Liver (tissue), 9 donors: ENCODE data around the gene SNTA1. TPM values are rescaled to one million over a fixed set of nuclear protein-coding genes. Genes with fewer than 3 reads are reported as not detected.

Experiments
- DNase-seq: peaks from one replicate; pipeline ENCODE4 v3.0.0-alpha.2; 2017; ENCODE audit warnings: low spot score
- H3K27ac ChIP-seq, 2 donors: one replicate each; pipeline ENCODE4 v1.7.0; 2013; ENCODE audit warnings: inconsistent platforms in 2 of 2, low read length in 2 of 2, control low read depth in 1 of 2, low read depth in 1 of 2, mild to moderate bottlenecking in 1 of 2
- H3K27me3 ChIP-seq, 4 donors: one replicate each; pipeline versions ENCODE4 v1.6.1 to v1.7.0; 2013; ENCODE audit warnings: low read length in 3 of 4, inconsistent platforms in 1 of 4, mild to moderate bottlenecking in 1 of 4, moderate library complexity in 1 of 4; ENCODE audit not compliant: control insufficient read depth in 4 of 4, insufficient read depth in 4 of 4
- H3K36me3 ChIP-seq, 4 donors: one replicate each; pipeline versions ENCODE4 v1.6.1 to v1.7.0; 2013; ENCODE audit warnings: low read length in 3 of 4, mild to moderate bottlenecking in 3 of 4, low read depth in 1 of 4, moderate library complexity in 1 of 4; ENCODE audit not compliant: control insufficient read depth in 4 of 4, insufficient read depth in 3 of 4
- H3K4me1 ChIP-seq, 4 donors: one replicate each; pipeline versions ENCODE4 v1.6.1 to v1.7.0; 2013; ENCODE audit warnings: low read length in 3 of 4, mild to moderate bottlenecking in 3 of 4, moderate library complexity in 1 of 4; ENCODE audit not compliant: control insufficient read depth in 4 of 4, insufficient read depth in 4 of 4
- H3K4me3 ChIP-seq, 3 donors: one replicate each; pipeline versions ENCODE4 v1.6.1 to v1.7.0; 2013; ENCODE audit warnings: low read length in 3 of 3, control low read depth in 1 of 3, low read depth in 1 of 3, mild to moderate bottlenecking in 1 of 3
- H3K9ac ChIP-seq, 2 donors: one replicate each; pipeline ENCODE4 v1.7.0; 2013; ENCODE audit warnings: low read length in 2 of 2, mild to moderate bottlenecking in 2 of 2, moderate library complexity in 2 of 2, control low read depth in 1 of 2, low read depth in 1 of 2
- H3K9me3 ChIP-seq, 4 donors: one replicate each; pipeline versions ENCODE4 v1.6.1 to v1.7.0; 2013; ENCODE audit warnings: low read length in 3 of 4; ENCODE audit not compliant: control insufficient read depth in 4 of 4
- EGR1 ChIP-seq, 2 donors: IDR thresholded peaks; 2 replicates each; pipeline ENCODE4 v1.6.1; 2016 to 2018; ENCODE audit warnings: antibody characterized with exemption in 2 of 2, low read depth in 2 of 2
- FOXA1 ChIP-seq: IDR thresholded peaks from 2 replicates; pipeline ENCODE4 v1.6.1; 2016; ENCODE audit warnings: antibody characterized with exemption
- GABPA ChIP-seq, 2 donors: IDR thresholded peaks in 1 of 2; conservative IDR thresholded peaks in 1 of 2; 2 replicates each; pipeline ENCODE4 v1.6.1; 2016; ENCODE audit warnings: antibody characterized with exemption in 2 of 2, mild to moderate bottlenecking in 1 of 2, moderate library complexity in 1 of 2
- HNF4A ChIP-seq, 2 donors: conservative IDR thresholded peaks; 2 replicates each; pipeline ENCODE4 v1.6.1; 2016; ENCODE audit warnings: antibody characterized with exemption in 2 of 2, mild to moderate bottlenecking in 2 of 2
- HNF4G ChIP-seq: IDR thresholded peaks from 2 replicates; pipeline ENCODE4 v1.6.1; 2016; ENCODE audit warnings: antibody characterized with exemption
- JUND ChIP-seq, 2 donors: IDR thresholded peaks; 2 replicates each; pipeline ENCODE4 v1.6.1; 2016; ENCODE audit warnings: antibody characterized with exemption in 2 of 2
- NR2F2 ChIP-seq: IDR thresholded peaks from 2 replicates; pipeline ENCODE4 v1.6.1; 2016; ENCODE audit warnings: antibody characterized with exemption
- RXRA ChIP-seq, 2 donors: IDR thresholded peaks; 2 replicates each; pipeline ENCODE4 v1.6.1; 2017 to 2018; ENCODE audit warnings: antibody characterized with exemption in 2 of 2, mild to moderate bottlenecking in 1 of 2
- TAF1 ChIP-seq: conservative IDR thresholded peaks from 2 replicates; pipeline ENCODE4 v1.6.1; 2016; ENCODE audit warnings: antibody characterized with exemption, mild to moderate bottlenecking
- YY1 ChIP-seq: IDR thresholded peaks from 2 replicates; pipeline ENCODE4 v1.6.1; 2016; ENCODE audit warnings: antibody characterized with exemption, mild to moderate bottlenecking
- WGBS: extraction: QIAGEN DNeasy Blood & Tissue Kit; methylation state at CpG from one replicate; pipeline ENCODE4 v1.1.7; 2013; 5-methylcytosine and 5-hydroxymethylcytosine counted together
- polyA plus RNA-seq, 2 donors: library from polyadenylated mRNA; stranded (reverse) in 1 of 2; unstranded in 1 of 2; fragments of 200-250 nt in 1 of 2; fragments of >200 nt in 1 of 2; fragmentation: Nextera tagmentation in 1 of 2; extraction: Ambion mirVana in 1 of 2; gene quantifications; one replicate each; pipeline versions ENCODE4 v1.2.1 to v1.2.3, GENCODE V29; 2013 to 2015
- total RNA-seq, 2 donors: library from RNA; depleted of rRNA; stranded (reverse); fragments of >200 nt; gene quantifications; one replicate each; pipeline ENCODE4 v1.2.3, GENCODE V29; 2014
- TF ChIP-seq, protein P1 (sequence below): IDR thresholded peaks from 2 replicates; pipeline ENCODE4 v1.6.1; 2016; ENCODE audit warnings: antibody characterized with exemption
- TF ChIP-seq, protein P2 (sequence below): IDR thresholded peaks from 2 replicates; pipeline ENCODE4 v1.6.1; 2016; ENCODE audit warnings: antibody characterized with exemption
- TF ChIP-seq, protein P3 (sequence below): IDR thresholded peaks from 2 replicates; pipeline ENCODE4 v1.6.1; 2016; ENCODE audit warnings: antibody characterized with exemption, mild to moderate bottlenecking
- donor health status: healthy.
- donor health status: healthy.
- donor health status: healthy.
- donor health status: healthy.
- donor health status: healthy.

The SNTA1 gene
- total and polyA plus RNA-seq, 4 donors, result 3.8 to 9.6 (median 6.9) TPM

DNA sequence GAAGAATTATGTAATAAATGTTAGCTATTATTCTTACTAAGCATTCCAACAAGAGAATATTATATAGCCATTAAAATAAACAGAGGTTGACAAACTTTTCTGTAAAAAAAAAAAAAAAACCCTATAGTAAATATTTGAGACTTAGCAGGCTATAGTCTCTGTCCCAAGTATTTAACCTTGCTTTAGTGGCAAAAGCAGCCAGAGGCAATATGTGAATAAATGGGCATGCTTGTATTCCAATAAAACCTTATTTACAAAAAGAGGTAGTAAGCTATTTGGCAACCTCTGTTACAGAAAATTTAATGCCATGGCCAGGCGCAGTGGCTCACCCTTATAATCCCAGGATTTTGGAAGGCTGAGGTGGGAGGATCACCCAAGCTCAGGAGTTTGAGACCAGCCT, 56.9 kb downstream of the SNTA1 start:
- 97% methylated on average over 1 of the region's 1 CpG for WGBS
- DNase-seq, result no peak
- H3K9me3 ChIP-seq, result no peaks in the 10 kb centered on the region
- H3K4me1 ChIP-seq, result no peaks in the 10 kb centered on the region
- no peaks in the 10 kb centered on the region for H3K27me3 ChIP-seq
- peaks cover 9 to 47% (median 37%) of the 10 kb centered on the region in 4 donors for H3K36me3 ChIP-seq
- H3K4me3 ChIP-seq, result no peak overlapping the region
- no peak overlapping the region for H3K27ac ChIP-seq
- H3K9ac ChIP-seq, result no peak overlapping the region
- TF ChIP-seq EGR1 (IDR thresholded peaks at IDR 0.05; ENCODE audit: low read depth in 2 of 2) (no peak), TAF1 (no peak), JUND (IDR thresholded peaks at IDR 0.05) (no peak), FOXA1 (no peak), YY1 (no peak)
- TF ChIP-seq, protein P1, sequence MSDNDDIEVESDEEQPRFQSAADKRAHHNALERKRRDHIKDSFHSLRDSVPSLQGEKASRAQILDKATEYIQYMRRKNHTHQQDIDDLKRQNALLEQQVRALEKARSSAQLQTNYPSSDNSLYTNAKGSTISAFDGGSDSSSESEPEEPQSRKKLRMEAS, result no peak
- TF ChIP-seq, protein P2, sequence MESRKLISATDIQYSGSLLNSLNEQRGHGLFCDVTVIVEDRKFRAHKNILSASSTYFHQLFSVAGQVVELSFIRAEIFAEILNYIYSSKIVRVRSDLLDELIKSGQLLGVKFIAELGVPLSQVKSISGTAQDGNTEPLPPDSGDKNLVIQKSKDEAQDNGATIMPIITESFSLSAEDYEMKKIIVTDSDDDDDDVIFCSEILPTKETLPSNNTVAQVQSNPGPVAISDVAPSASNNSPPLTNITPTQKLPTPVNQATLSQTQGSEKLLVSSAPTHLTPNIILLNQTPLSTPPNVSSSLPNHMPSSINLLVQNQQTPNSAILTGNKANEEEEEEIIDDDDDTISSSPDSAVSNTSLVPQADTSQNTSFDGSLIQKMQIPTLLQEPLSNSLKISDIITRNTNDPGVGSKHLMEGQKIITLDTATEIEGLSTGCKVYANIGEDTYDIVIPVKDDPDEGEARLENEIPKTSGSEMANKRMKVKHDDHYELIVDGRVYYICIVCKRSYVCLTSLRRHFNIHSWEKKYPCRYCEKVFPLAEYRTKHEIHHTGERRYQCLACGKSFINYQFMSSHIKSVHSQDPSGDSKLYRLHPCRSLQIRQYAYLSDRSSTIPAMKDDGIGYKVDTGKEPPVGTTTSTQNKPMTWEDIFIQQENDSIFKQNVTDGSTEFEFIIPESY, result no peak

DNA sequence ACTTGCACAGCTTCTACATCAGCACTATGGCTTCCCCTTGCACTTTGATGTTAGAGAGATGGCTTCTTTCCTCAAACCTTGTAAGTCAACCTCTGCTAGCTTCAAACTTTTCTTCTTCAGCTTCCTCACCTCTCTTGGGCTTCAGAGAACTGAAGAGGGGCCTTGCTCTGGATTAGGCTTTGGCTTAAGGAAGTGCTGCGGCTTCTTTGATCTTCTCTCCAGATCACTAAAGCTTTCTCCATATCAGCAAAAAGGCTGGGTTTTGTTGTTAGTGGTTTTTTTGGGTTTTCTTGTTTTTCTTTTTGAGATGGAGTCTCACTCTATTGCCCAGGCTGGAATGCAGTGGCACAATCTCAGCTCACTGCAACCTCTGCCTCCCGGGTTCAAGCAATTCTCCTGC, 66.2 kb downstream of the SNTA1 start:
- Histone ChIP-seq H3K27ac (no peak overlapping the region), H3K4me1 (no peaks in the 10 kb centered on the region), H3K36me3 (peaks cover 8 to 31% (median 18%) of the 10 kb centered on the region in 4 donors), H3K27me3 (no peaks in the 10 kb centered on the region), H3K4me3 (no peak overlapping the region), H3K9me3 (no peaks in the 10 kb centered on the region), H3K9ac (no peak overlapping the region)
- no peak for TF ChIP-seq HNF4G
- TF ChIP-seq GABPA (IDR thresholded peaks at IDR 0.05 in 1 of 2, conservative IDR thresholded peaks at IDR 0.05 in 1 of 2), result no peak
- no peak for TF ChIP-seq YY1
- TF ChIP-seq, protein P2, result no peak
- no peak for TF ChIP-seq RXRA (IDR thresholded peaks at IDR 0.05)
- TF ChIP-seq FOXA1, result no peak
- TF ChIP-seq NR2F2, result no peak
- no peak for TF ChIP-seq JUND (IDR thresholded peaks at IDR 0.05)
- no peak for TF ChIP-seq HNF4A (conservative IDR thresholded peaks at IDR 0.05)
- TF ChIP-seq, protein P3, sequence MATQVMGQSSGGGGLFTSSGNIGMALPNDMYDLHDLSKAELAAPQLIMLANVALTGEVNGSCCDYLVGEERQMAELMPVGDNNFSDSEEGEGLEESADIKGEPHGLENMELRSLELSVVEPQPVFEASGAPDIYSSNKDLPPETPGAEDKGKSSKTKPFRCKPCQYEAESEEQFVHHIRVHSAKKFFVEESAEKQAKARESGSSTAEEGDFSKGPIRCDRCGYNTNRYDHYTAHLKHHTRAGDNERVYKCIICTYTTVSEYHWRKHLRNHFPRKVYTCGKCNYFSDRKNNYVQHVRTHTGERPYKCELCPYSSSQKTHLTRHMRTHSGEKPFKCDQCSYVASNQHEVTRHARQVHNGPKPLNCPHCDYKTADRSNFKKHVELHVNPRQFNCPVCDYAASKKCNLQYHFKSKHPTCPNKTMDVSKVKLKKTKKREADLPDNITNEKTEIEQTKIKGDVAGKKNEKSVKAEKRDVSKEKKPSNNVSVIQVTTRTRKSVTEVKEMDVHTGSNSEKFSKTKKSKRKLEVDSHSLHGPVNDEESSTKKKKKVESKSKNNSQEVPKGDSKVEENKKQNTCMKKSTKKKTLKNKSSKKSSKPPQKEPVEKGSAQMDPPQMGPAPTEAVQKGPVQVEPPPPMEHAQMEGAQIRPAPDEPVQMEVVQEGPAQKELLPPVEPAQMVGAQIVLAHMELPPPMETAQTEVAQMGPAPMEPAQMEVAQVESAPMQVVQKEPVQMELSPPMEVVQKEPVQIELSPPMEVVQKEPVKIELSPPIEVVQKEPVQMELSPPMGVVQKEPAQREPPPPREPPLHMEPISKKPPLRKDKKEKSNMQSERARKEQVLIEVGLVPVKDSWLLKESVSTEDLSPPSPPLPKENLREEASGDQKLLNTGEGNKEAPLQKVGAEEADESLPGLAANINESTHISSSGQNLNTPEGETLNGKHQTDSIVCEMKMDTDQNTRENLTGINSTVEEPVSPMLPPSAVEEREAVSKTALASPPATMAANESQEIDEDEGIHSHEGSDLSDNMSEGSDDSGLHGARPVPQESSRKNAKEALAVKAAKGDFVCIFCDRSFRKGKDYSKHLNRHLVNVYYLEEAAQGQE, result no peak
- WGBS, result 98% methylated on average over 2 of the region's 2 CpGs
- no peak for DNase-seq
